Fibroblast of skin of back (primary cell): Measurements from ENCODE around the gene CCDC39.
"Not testable (repeated sequence)": the region's sequence is repeated elsewhere in the genome, so short reads cannot be mapped to it uniquely, and the experiment has no call there.

ENCODE experiments used
- DNase-seq: peaks from one replicate; pipeline ENCODE4 v3.0.0-alpha.2; 2013

CCDC39 gene

GRCh38 chr3:180619723-180620122 lies 59.6 kb downstream of the CCDC39 start:
- no peak for DNase-seq

GRCh38 chr3:180618563-180618962 lies 60.7 kb downstream of the CCDC39 start:
- DNase-seq: not testable (repeated sequence)

GRCh38 chr3:180617049-180617448 lies 62.2 kb downstream of the CCDC39 start:
- no peak for DNase-seq

DNA sequence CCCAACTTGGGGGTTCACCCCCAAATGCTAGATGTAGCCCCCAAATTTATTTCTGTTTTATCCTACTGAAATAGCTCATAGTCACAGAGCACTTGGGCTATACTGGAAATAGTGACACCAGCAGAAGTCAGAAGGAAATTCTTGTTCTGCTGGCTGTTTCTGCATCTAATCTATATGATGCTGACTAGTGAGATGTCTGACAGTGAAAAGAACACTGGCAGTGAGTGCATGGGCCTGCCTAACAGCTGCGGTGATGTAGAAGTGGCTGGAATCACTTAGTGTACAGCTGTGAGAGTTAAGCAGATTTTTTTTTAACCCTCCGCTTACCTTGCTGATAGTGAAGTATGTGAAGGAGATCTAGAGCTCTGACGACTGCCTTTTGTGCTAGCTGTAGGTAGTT lies 63.3 kb downstream of the CCDC39 start:
- DNase-seq: no peak

- no peak for DNase-seq
Observed at GRCh38 chr3:180612364-180612763, 66.9 kb downstream of the CCDC39 start.

GRCh38 chr3:180611006-180611405 lies 68.3 kb downstream of the CCDC39 start:
- no peak for DNase-seq

- peak; percentile 95 for DNase-seq
Observed at GRCh38 chr3:180601688-180602666, 77.3 kb downstream of the CCDC39 start, which contains the start of gene TTC14. TSS of gene TTC14 (plus strand) at chr3:180602163. CDS start at chr3:180602262, 99 bp downstream.

GRCh38 chr3:180600473-180600872 lies 78.8 kb downstream of the CCDC39 start:
- no peak for DNase-seq

DNA sequence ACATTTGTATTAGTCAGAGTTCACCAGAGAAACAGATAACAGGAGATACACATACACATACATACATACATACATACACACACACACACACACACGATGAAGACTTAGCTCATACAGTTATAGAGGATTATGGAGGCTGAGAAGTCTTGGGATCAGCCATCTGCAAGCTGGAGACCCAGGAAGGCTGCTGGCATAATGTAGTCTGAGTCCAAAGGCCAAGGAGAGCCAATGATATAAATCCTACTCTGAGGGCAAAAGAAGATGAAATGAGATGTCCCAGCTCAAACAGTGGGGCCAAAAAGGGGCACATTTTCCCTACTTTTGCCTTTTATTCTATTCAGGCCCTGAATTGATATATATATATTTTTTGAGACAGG lies 83.7 kb downstream of the CCDC39 start:
- no peak for DNase-seq

- DNase-seq: peak; percentile 53
Observed at GRCh38 chr3:180594631-180595558, 84.4 kb downstream of the CCDC39 start.

DNA sequence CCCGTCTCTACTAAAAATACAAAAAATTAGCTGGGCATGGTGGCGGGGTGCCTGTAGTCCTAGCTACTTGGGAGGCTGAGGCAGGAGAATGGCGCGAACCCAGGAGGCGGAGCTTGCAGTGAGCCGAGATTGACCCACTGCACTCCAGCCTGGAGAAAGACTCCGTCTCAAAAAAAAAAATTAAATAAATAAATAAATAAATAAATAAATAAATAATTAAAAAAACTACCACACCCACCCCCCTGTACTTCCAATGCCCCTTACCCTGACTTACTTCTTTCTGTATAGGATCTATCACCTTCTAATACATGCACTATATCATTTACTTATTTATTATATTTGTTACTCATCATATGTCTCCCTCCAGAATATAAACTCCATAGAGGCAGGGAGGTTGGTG lies 85.7 kb downstream of the CCDC39 start:
- DNase-seq: not testable (repeated sequence)

DNA sequence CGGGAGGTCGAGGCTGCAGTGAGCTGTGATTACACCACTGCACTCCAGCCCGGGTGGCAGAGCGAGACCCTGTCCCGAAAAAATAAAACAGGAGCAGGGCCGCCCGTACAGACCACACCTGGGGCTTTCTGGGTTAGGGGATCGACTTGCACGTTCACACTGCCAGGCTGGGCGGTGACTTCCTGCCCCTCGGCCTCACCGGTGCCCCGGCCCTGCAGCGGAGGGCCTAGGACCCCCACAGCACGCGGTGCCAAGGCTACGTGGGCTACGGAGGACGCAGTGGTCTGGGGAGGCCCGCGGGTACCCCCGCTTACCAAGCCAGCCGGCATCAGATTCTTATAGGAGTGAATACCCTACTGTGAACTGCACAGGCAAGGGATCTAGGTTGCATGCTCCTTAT lies 88.9 kb downstream of the CCDC39 start:
- no peak for DNase-seq

DNA sequence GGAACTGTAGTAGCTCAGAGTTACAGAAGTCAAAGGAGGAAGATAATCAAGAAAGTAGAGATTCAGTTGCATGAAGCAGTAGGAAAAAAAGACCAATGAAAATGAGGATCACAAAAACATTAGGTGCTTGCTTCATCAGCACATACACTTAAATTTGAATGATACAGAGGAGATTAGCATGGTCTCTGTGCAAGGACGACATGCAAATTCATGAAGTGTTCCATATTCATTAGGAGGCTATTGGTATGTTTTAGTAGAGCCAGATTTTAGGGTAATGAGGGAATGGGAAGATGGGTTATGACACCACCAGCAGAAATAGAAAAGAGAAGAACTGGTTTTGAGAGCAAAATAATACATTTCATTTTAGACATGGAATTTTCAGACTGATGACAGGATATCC lies 98.4 kb downstream of the CCDC39 start:
- DNase-seq: no peak

GRCh38 chr3:180575571-180575970 lies 103.7 kb downstream of the CCDC39 start:
- DNase-seq: no peak

DNA sequence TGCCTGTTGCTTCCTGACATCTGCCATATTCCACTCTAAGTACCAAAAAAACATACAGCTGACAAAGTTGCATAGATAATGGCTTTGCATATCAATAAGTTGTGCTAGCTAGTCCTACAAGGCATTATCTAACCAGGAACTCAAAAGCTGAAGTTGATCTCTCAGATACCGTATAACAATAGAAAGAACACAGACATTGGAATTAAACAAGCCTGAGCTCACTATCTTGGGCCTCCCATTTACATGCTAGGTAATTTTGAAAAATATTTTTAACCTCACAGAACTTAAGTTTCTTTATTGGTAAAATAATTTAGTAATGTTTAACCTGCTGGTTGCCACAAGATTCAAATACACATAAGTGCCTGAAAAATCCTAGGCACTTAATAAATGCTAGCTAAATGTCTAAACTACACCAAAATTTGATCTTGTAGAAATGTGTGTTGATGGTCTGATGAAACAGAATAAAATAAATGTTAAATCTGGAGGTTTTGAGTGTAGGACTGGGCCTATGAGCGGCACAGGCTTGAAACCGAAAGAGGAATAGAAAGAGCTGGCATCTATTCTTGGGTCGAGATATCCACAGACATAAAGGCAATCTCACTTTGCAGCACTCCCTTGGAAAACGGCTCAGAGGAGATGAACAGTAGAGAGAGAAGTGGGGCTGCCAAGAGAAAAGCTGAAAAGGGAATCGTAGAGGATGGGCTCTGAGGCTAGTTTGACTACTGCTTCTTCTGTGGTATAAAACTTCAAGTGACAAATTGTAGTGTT lies 107.3 kb downstream of the CCDC39 start:
- DNase-seq: no peak

GRCh38 chr3:180570238-180570637 lies 109.1 kb downstream of the CCDC39 start:
- DNase-seq: no peak

DNA sequence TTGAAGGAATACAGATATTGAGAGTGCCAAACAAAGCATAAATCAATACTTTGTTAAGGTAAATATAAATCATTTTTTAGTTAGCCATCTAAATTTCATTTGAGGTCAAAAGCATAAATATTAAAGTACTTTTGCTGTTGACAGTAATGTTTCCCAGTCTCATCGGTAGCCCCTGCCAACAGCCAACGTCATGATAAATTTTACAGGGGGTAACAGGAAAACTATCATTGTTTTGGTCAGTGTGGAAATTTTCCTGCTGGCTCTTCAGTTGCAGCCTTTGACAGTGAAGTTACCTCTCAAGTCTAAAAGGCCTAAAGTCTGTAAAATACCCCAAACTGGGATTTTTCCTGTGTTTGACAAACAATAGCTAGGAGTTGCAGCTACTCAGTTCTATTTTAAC lies 114.6 kb downstream of the CCDC39 start:
- DNase-seq: no peak
